ENCODE measurements around the gene AP1M1.

- TF ChIP-seq POLR2A (IDR thresholded peaks at IDR 0.05) (no peak), CTCF (IDR thresholded peaks at IDR 0.05) (no peak)
These were observed 37.2 kb upstream of the AP1M1 start for GRCh38 chr19:16160445-16160942.
